Tibial nerve (tissue), 4 donors: ENCODE data around the gene GABBR2. TPM values are rescaled to one million over a fixed set of nuclear protein-coding genes. Genes with fewer than 3 reads are reported as not detected.

Experiments
- DNase-seq, 2 donors: peaks; one replicate each; pipeline ENCODE4 v3.0.0-alpha.2; 2019; ENCODE audit warnings: low spot score in 2 of 2
- H3K27ac ChIP-seq, 4 donors: fragments of 200-600 bp; sonication (generic) in 3 of 4; one replicate each; pipeline ENCODE4 v1.5.1; 2017 to 2019; ENCODE audit warnings: mild to moderate bottlenecking in 1 of 4
- H3K27me3 ChIP-seq, 2 donors: fragments of 200-600 bp; sonication (generic) in 1 of 2; one replicate each; pipeline versions ENCODE4 v1.5.1 to v1.6.0; 2017 to 2019
- H3K36me3 ChIP-seq, 3 donors: fragments of 200-600 bp; sonication (generic); one replicate each; pipeline ENCODE4 v1.5.1; 2018 to 2019
- H3K4me1 ChIP-seq, 4 donors: fragments of 200-600 bp; sonication (generic) in 3 of 4; one replicate each; pipeline ENCODE4 v1.5.1; 2017 to 2019
- H3K4me3 ChIP-seq, 4 donors: fragments of 200-600 bp; sonication (generic) in 3 of 4; one replicate each; pipeline ENCODE4 v1.5.1; 2017 to 2019; ENCODE audit warnings: mild to moderate bottlenecking in 1 of 4, moderate library complexity in 1 of 4
- H3K9me3 ChIP-seq, 4 donors: fragments of 200-600 bp; sonication (generic) in 3 of 4; one replicate each; pipeline ENCODE4 v1.5.1; 2017 to 2019
- EP300 ChIP-seq, 2 donors: sonication (generic); formaldehyde crosslinking; IDR thresholded peaks; one replicate each; pipeline ENCODE4 v1.6.1; 2017; ENCODE audit warnings: antibody characterized with exemption in 2 of 2, mild to moderate bottlenecking in 1 of 2
- POLR2A ChIP-seq, 2 donors: fragments of 450-650 bp; IDR thresholded peaks; one replicate each; pipeline ENCODE4 v1.6.1; 2017; ENCODE audit warnings: antibody characterized with exemption in 2 of 2, mild to moderate bottlenecking in 2 of 2, moderate library complexity in 2 of 2
- WGBS, 2 donors: methylation state at CpG; one replicate each; pipeline ENCODE4 v1.1.5; 2018; 5-methylcytosine and 5-hydroxymethylcytosine counted together
- total RNA-seq, 4 donors: library from RNA; depleted of rRNA; stranded (reverse); fragments of >200 nt; gene quantifications; one replicate each; pipeline ENCODE4 v1.1.0, GENCODE V29; 2016
- TF ChIP-seq, protein P1 (sequence below), 5 experiments: fragments of 200-600 bp in 3 of 5; fragments of 450-650 bp in 2 of 5; sonication (generic) in 3 of 5; IDR thresholded peaks; one replicate each; pipeline ENCODE4 v1.5.1; 2016 to 2019; ENCODE audit warnings: antibody characterized with exemption in 5 of 5, mild to moderate bottlenecking in 3 of 5, moderate library complexity in 2 of 5

Gene GABBR2
- total RNA-seq, 4 donors from 2014 or later = 0.20 to 0.22 TPM; not detected in 2

- no peak for DNase-seq
- H3K9me3 ChIP-seq = no peaks in the 10 kb centered on the region
- H3K36me3 ChIP-seq = no peaks in the 10 kb centered on the region
- 89 to 96% methylated on average over 5 of the region's 5 CpGs for whole genome bisulfite sequencing, 2 donors
- no peaks in the 10 kb centered on the region for H3K4me1 ChIP-seq
- no peak overlapping the region for H3K4me3 ChIP-seq
- TF ChIP-seq, protein P1, sequence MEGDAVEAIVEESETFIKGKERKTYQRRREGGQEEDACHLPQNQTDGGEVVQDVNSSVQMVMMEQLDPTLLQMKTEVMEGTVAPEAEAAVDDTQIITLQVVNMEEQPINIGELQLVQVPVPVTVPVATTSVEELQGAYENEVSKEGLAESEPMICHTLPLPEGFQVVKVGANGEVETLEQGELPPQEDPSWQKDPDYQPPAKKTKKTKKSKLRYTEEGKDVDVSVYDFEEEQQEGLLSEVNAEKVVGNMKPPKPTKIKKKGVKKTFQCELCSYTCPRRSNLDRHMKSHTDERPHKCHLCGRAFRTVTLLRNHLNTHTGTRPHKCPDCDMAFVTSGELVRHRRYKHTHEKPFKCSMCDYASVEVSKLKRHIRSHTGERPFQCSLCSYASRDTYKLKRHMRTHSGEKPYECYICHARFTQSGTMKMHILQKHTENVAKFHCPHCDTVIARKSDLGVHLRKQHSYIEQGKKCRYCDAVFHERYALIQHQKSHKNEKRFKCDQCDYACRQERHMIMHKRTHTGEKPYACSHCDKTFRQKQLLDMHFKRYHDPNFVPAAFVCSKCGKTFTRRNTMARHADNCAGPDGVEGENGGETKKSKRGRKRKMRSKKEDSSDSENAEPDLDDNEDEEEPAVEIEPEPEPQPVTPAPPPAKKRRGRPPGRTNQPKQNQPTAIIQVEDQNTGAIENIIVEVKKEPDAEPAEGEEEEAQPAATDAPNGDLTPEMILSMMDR (IDR thresholded peaks at IDR 0.05) = no peak
- TF ChIP-seq POLR2A (IDR thresholded peaks at IDR 0.05) = no peak
- TF ChIP-seq EP300 (IDR thresholded peaks at IDR 0.05) = no peak
- no peak overlapping the region for H3K27ac ChIP-seq
- H3K27me3 ChIP-seq = no peaks in the 10 kb centered on the region
Observed at GRCh38 chr9:98479967-98480847, 228.5 kb downstream of the GABBR2 start.

DNA sequence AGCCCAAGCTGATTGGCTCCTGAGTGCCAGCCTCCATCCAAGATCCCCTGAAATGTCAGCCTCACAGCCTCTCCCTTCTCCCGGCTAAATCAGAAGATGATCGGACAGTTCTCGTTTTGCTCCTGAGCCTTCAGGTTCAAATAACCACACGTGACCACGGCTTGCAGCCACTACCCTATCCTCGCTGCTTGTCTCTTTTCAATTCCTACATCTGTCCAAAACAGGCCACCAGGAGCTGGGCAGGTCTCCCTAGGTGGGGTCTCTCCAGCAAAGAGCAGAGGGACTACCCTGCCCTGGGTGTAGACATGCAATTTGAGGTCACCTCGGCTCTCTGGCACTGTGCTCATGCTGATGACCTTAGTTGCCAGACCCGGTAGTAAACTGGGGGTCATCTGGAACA is 229.3 kb downstream of the GABBR2 start:
- Histone ChIP-seq H3K9me3 (no peaks in the 10 kb centered on the region), H3K4me1 (no peaks in the 10 kb centered on the region), H3K27me3 (no peaks in the 10 kb centered on the region), H3K4me3 (no peak overlapping the region), H3K36me3 (no peaks in the 10 kb centered on the region), H3K27ac (no peak overlapping the region)
- no peak for DNase-seq
- TF ChIP-seq EP300 (IDR thresholded peaks at IDR 0.05) (no peak), POLR2A (IDR thresholded peaks at IDR 0.05) (no peak)
- TF ChIP-seq, protein P1 (IDR thresholded peaks at IDR 0.05) = no peak
- 82 to 83% methylated on average over 8 of the region's 8 CpGs for WGBS, 2 donors

DNA sequence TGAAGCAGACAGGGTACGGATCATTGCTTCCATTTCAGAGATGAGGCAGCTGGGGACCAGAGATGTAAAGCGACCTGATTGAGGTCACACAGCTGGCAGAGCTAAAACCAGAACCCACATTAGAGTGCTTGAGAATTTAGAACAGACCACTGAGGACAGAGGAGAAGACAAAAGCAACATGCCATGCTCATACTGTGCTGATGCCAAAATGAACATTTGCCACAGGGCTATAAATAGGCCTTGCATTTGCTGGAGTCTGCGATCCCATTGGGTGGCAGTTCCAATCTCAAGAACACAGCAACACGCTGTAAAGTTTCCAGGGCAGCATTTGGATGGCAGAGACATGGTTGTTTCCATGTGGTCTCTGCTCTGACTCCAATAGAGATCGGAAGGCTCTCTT is 230.9 kb downstream of the GABBR2 start:
- Histone ChIP-seq H3K27me3 (no peaks in the 10 kb centered on the region), H3K4me1 (no peaks in the 10 kb centered on the region), H3K36me3 (no peaks in the 10 kb centered on the region), H3K9me3 (no peaks in the 10 kb centered on the region), H3K4me3 (no peak overlapping the region), H3K27ac (no peak overlapping the region)
- WGBS, 2 donors = 81 to 84% methylated on average over 5 of the region's 5 CpGs
- TF ChIP-seq POLR2A (IDR thresholded peaks at IDR 0.05) = no peak
- TF ChIP-seq EP300 (IDR thresholded peaks at IDR 0.05) = no peak
- TF ChIP-seq, protein P1 (IDR thresholded peaks at IDR 0.05) = no peak
- DNase-seq = no peak

DNA sequence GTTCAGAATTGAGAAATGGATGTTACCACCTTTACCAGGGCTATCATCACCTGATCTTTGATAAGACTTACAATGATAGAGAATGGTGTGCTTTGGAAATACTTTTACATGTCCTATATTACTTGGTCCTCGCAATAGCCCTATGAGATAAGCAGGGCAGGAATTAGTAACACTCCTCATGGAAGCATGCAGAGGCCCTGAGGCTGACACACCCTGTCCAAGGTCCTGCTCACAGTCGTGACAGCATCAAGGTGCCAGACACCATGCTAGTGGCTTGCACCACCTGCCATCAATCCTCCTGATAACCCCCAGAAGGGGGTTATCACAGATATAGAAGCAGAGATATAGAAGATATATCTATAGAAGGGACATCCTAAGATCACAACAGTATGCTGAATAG is 236.5 kb downstream of the GABBR2 start:
- Histone ChIP-seq H3K4me1 (no peaks in the 10 kb centered on the region), H3K4me3 (no peak overlapping the region), H3K9me3 (peaks cover 0 to 2% (median 0%) of the 10 kb centered on the region in 4 donors), H3K36me3 (no peaks in the 10 kb centered on the region), H3K27ac (no peak overlapping the region), H3K27me3 (no peaks in the 10 kb centered on the region)
- TF ChIP-seq, protein P1 (IDR thresholded peaks at IDR 0.05) = no peak
- no peak for TF ChIP-seq POLR2A (IDR thresholded peaks at IDR 0.05)
- TF ChIP-seq EP300 (IDR thresholded peaks at IDR 0.05) = no peak
- 54 to 65% methylated on average over 2 of the region's 2 CpGs for WGBS, 2 donors
- no peak for DNase-seq

- DNase-seq = no peak
- WGBS, 2 donors = 64 to 70% methylated on average over 3 of the region's 3 CpGs
- TF ChIP-seq POLR2A (IDR thresholded peaks at IDR 0.05) = no peak
- TF ChIP-seq, protein P1 (IDR thresholded peaks at IDR 0.05) = no peak
- no peak for TF ChIP-seq EP300 (IDR thresholded peaks at IDR 0.05)
- no peaks in the 10 kb centered on the region for H3K4me1 ChIP-seq
- no peak overlapping the region for H3K27ac ChIP-seq
- H3K9me3 ChIP-seq = peaks cover 0 to 8% (median 0%) of the 10 kb centered on the region in 4 donors
- no peaks in the 10 kb centered on the region for H3K27me3 ChIP-seq
- no peak overlapping the region for H3K4me3 ChIP-seq
- H3K36me3 ChIP-seq = no peaks in the 10 kb centered on the region
Observed at GRCh38 chr9:98471185-98471584, 237.6 kb downstream of the GABBR2 start.
